Pancreas (tissue), 10 donors: ENCODE results near the gene HMCN1. TPM values are rescaled to one million over a fixed set of nuclear protein-coding genes. Genes with fewer than 3 reads are reported as not detected.
"Not testable (repeated sequence)": the region's sequence is repeated elsewhere in the genome, so short reads cannot be mapped to it uniquely, and the experiment has no call there.

Experiments used
- ATAC-seq, 4 donors: fragments of 200-7000 bp; cut with Tn5 transposase; one replicate each; pipeline versions ENCODE4 v1.8.0 to v1.9.1; 2020; ENCODE audit warnings: mild to moderate bottlenecking in 4 of 4, moderate library complexity in 4 of 4
- DNase-seq, 6 donors: peaks; one replicate each; pipeline ENCODE4 v3.0.0-alpha.2; 2020
- FAIRE-seq: peaks from 2 replicates; lab custom pipeline; 2012; peaks lifted over from hg19 to GRCh38; lab: Jason Lieb, UNC
- H3K27ac ChIP-seq, 4 donors: fragments of 200-600 bp; sonication (generic); 1 replicate in 3 of 4; 2 replicates in 1 of 4; pipeline versions ENCODE4 v1.5.0 to v1.8.0; 2020
- H3K27me3 ChIP-seq, 4 donors: fragments of 200-600 bp; one replicate each; pipeline ENCODE4 v1.8.0; 2021
- H3K36me3 ChIP-seq, 3 donors: fragments of 200-600 bp; sonication (generic) in 1 of 3; one replicate each; pipeline versions ENCODE4 v1.5.0 to v1.8.0; 2020 to 2021
- H3K4me1 ChIP-seq, 3 donors: fragments of 200-600 bp; one replicate each; pipeline ENCODE4 v1.8.0; 2021
- H3K4me3 ChIP-seq, 4 donors: fragments of 200-600 bp; sonication (generic) in 2 of 4; one replicate each; pipeline versions ENCODE4 v1.5.0 to v1.8.0; 2020 to 2021
- H3K9me3 ChIP-seq, 4 donors: fragments of 200-600 bp; one replicate each; pipeline ENCODE4 v1.8.0; 2021
- CTCF ChIP-seq, 4 donors: fragments of 200-600 bp; sonication (generic) in 3 of 4; IDR thresholded peaks; one replicate each; pipeline versions ENCODE4 v1.5.0 to v1.8.0; 2021; ENCODE audit warnings: antibody characterized with exemption in 4 of 4
- WGBS, 2 donors: extraction: QIAGEN DNeasy Blood & Tissue Kit; methylation state at CpG; one replicate each; pipeline ENCODE4 v1.1.7; 2013; 5-methylcytosine and 5-hydroxymethylcytosine counted together
- intact Hi-C, 3 donors: fragments of 100-400 bp; cut with DNase I; formaldehyde crosslinking; loops; one replicate each; pipeline versions ENCODE4 v1.11.1 to v1.14.2; 2022
- polyA plus RNA-seq, 2 donors: library from polyadenylated mRNA; stranded (reverse); fragments of 200-250 nt; gene quantifications; one replicate each; pipeline ENCODE4 v1.2.3, GENCODE V29; 2013
- total RNA-seq, 6 donors: library from RNA; stranded (reverse); fragmentation: NEBNext Ultra II Directional in 4 of 6; extraction: Animal tissue kit (Norgen Biotek cat#: 25700) in 4 of 6; gene quantifications; one replicate each; pipeline versions ENCODE4 v1.2.1 to v1.2.4, GENCODE V29; 2021 to 2023
- donor health status: healthy with polysubstance abuse.
- donor health status: DM: no; HTN: no; CAD: no; lungs with moderate emphysema.
- donor health status: DM: no; HTN: no; CAD: no.
- donor health status: control.
- donor health status: control.
- donor health status: Bipolar disorder and iron deficiency.
- donor health status: DM: yes; HTN: yes; CAD: no.
- donor health status: DM: no; HTN: no; CAD: no.
- donor health status: DM: no; HTN: no; CAD: no.
- donor health status: DM: yes; HTN: yes; CAD: no.

HMCN1 gene
- total and polyA plus RNA-seq, 8 donors = 0.19 to 4.8 (median 0.60) TPM

GRCh38 chr1:185787238-185787637 is 53.0 kb downstream of the HMCN1 start:
- Histone ChIP-seq H3K27ac (no peak overlapping the region), H3K36me3 (no peaks in the 10 kb centered on the region), H3K4me1 (no peaks in the 10 kb centered on the region), H3K4me3 (no peak overlapping the region), H3K27me3 (no peaks in the 10 kb centered on the region), H3K9me3 (no peaks in the 10 kb centered on the region)
- no peak for FAIRE-seq
- ATAC-seq = no peak
- TF ChIP-seq CTCF (IDR thresholded peaks at IDR 0.05) = no peak
- intact Hi-C loops = no loop called here
- no peak for DNase-seq
- WGBS, 2 donors = 88 to 90% methylated on average over 2 of the region's 2 CpGs

DNA sequence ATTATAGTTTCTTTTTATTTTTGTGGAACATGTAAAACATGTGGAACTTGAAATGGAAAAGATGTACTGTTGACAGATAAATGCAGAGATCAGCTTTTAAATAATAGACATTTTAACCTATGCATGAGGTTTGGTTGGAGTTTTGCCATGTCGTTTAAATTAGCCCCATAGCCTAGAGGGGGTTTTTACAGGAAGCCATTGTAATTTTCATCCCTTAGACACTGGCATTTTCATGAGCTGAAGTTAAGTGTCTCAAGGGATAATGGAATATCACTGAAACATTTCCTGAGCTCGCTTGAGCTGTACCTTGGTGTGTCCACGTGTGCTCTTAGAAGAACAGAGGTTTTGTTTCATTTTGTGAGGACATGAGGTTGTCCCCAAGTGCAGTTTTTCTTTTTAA is 54.2 kb downstream of the HMCN1 start:
- H3K4me3 ChIP-seq = no peak overlapping the region
- no peak overlapping the region for H3K27ac ChIP-seq
- FAIRE-seq (no peak), DNase-seq (no peak), ATAC-seq (no peak)
- no peaks in the 10 kb centered on the region for H3K9me3 ChIP-seq
- WGBS, 2 donors = 74 to 76% methylated on average over 3 of the region's 3 CpGs
- TF ChIP-seq CTCF (IDR thresholded peaks at IDR 0.05) = no peak
- H3K36me3 ChIP-seq = no peaks in the 10 kb centered on the region
- no peaks in the 10 kb centered on the region for H3K4me1 ChIP-seq
- intact Hi-C loops = no loop called here
- no peaks in the 10 kb centered on the region for H3K27me3 ChIP-seq

GRCh38 chr1:185789501-185790193 is 55.5 kb downstream of the HMCN1 start:
- intact Hi-C loops = no loop called here
- ATAC-seq (no peak), DNase-seq (no peak), FAIRE-seq (no peak)
- Histone ChIP-seq H3K4me3 (no peak overlapping the region), H3K9me3 (no peaks in the 10 kb centered on the region), H3K27ac (no peak overlapping the region), H3K27me3 (no peaks in the 10 kb centered on the region), H3K4me1 (no peaks in the 10 kb centered on the region), H3K36me3 (no peaks in the 10 kb centered on the region)
- no peak for TF ChIP-seq CTCF (IDR thresholded peaks at IDR 0.05)
- WGBS, 2 donors = 36 to 43% methylated on average over 2 of the region's 2 CpGs

DNA sequence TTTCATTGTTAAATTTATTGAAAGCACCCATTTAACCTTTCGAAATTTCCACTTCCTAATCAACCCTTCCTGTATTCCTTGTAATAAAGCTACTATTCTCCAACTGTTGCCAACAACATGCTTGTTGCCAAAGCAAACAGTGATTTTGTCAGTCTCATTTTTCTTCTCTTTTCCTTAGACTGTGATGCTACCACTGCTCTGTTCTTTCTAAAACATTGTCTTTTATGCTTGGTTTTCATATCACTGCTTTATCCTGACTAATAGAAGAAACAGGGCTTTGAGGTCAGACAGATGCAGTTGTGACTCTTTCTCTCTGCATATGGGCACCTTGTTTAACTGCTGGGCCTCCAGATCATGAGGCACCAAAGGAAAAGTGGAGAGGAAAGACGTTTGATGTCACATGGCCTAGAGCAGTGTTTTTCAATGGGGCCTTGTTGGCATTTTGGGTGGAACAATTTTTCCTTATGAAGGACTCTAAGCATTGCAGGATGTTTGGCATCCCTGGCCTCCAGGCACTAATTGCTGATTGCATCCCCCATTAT is 56.1 kb downstream of the HMCN1 start:
- intact Hi-C loops = no loop called here
- Histone ChIP-seq H3K27ac (no peak overlapping the region), H3K9me3 (no peaks in the 10 kb centered on the region), H3K4me1 (no peaks in the 10 kb centered on the region), H3K4me3 (no peak overlapping the region), H3K27me3 (no peaks in the 10 kb centered on the region), H3K36me3 (no peaks in the 10 kb centered on the region)
- ATAC-seq (peak in 3 of 4 donors; percentile 11 to 34 (median 14)), FAIRE-seq (peak; percentile 49), DNase-seq (no peak)
- TF ChIP-seq CTCF (IDR thresholded peaks at IDR 0.05) = no peak
- 17 to 25% methylated on average over 2 of the region's 2 CpGs for WGBS, 2 donors

GRCh38 chr1:185792040-185792439 is 57.8 kb downstream of the HMCN1 start:
- TF ChIP-seq CTCF (IDR thresholded peaks at IDR 0.05) = no peak
- Histone ChIP-seq H3K4me3 (no peak overlapping the region), H3K27ac (no peak overlapping the region), H3K36me3 (no peaks in the 10 kb centered on the region), H3K27me3 (no peaks in the 10 kb centered on the region), H3K4me1 (no peaks in the 10 kb centered on the region), H3K9me3 (no peaks in the 10 kb centered on the region)
- ATAC-seq (no peak), FAIRE-seq (no peak), DNase-seq (no peak)
- intact Hi-C loops = no loop called here
- 34 to 41% methylated on average over 1 of the region's 1 CpG for WGBS, 2 donors

- H3K27me3 ChIP-seq, H3K4me1 ChIP-seq, H3K4me3 ChIP-seq, H3K9me3 ChIP-seq, FAIRE-seq, H3K27ac ChIP-seq, DNase-seq, ATAC-seq, intact Hi-C loops, H3K36me3 ChIP-seq: not testable (repeated sequence)
- 66 to 82% methylated on average over 2 of the region's 2 CpGs for whole genome bisulfite sequencing, 2 donors
These were observed 60.3 kb downstream of the HMCN1 start for GRCh38 chr1:185794495-185794894.
